A549 (cell line): ENCODE results near the gene TMX4. TPM values are rescaled to one million over a fixed set of nuclear protein-coding genes. Genes with fewer than 3 reads are reported as not detected.

Source experiments
- ATAC-seq, 2 experiments: fragments of 200-7000 bp in 1 of 2; fragments of >200 bp in 1 of 2; cut with Nextera tagmentation in 1 of 2; cut with Tn5 transposase in 1 of 2; 3 replicates each; pipeline versions ENCODE4 v1.8.0 to v1.9.1; 2018 to 2020; ENCODE audit warnings: mild to moderate bottlenecking in 1 of 2, moderate library complexity in 1 of 2
- CTCF ChIA-PET: fragments of 300-600 bp; sonication (Branson Sonifier 250); formaldehyde crosslinking; extraction: SDS; loops from one replicate; lab custom pipeline; 2021; ENCODE audit warnings: antibody characterized with exemption, inconsistent platforms; lab: Yijun Ruan, JAX
- POLR2A ChIA-PET: fragments of 350-600 bp; formaldehyde crosslinking; extraction: SDS; loops from one replicate; lab custom pipeline; 2021; ENCODE audit warnings: antibody characterized with exemption, inconsistent platforms; lab: Yijun Ruan, JAX
- DNase-seq, 2 experiments: peaks; one replicate each; pipeline versions ENCODE4 v3.0.0 to v3.0.0-alpha.2; 2011 to 2016; ENCODE audit warnings: low read depth in 1 of 2, low spot score in 1 of 2
- FAIRE-seq: peaks from 2 replicates; lab custom pipeline; 2011; peaks lifted over from hg19 to GRCh38; lab: Jason Lieb, UNC
- H3K27ac ChIP-seq, 2 experiments: fragments of >200 bp; sonication (Bioruptor Twin); formaldehyde crosslinking; 3 replicates each; pipeline ENCODE4 v1.5.1; 2016 to 2017
- H3K4me1 ChIP-seq: fragments of >200 bp; sonication (Bioruptor Twin); formaldehyde crosslinking; 3 replicates; pipeline ENCODE4 v1.6.1; 2016
- H3K4me2 ChIP-seq: fragments of >200 bp; sonication (Bioruptor Twin); formaldehyde crosslinking; 3 replicates; pipeline ENCODE4 v1.6.1; 2016
- H3K4me3 ChIP-seq: fragments of >200 bp; sonication (Bioruptor Twin); formaldehyde crosslinking; 3 replicates; pipeline ENCODE4 v1.5.1; 2016
- H3K9me3 ChIP-seq: fragments of >200 bp; sonication (Bioruptor Twin); formaldehyde crosslinking; 3 replicates; pipeline ENCODE4 v1.6.1; 2016
- BHLHE40 ChIP-seq: IDR thresholded peaks from 2 replicates; pipeline ENCODE4 v1.6.1; 2012; ENCODE audit warnings: low read depth, low read length, inconsistent platforms
- CBX8 ChIP-seq: fragments of 200-600 bp; sonication (generic); IDR thresholded peaks from 2 replicates; pipeline ENCODE4 v1.6.1; 2016
- HOXA7 ChIP-seq: fragments of 250-450 bp; sonication (Bioruptor Pico); IDR thresholded peaks from 2 replicates; pipeline ENCODE4 v1.5.0; 2020; ENCODE audit warnings: mild to moderate bottlenecking, moderate library complexity
- HOXB13 ChIP-seq: fragments of 250-450 bp; sonication (Bioruptor Pico); IDR thresholded peaks from 2 replicates; pipeline ENCODE4 v1.5.0; 2020; ENCODE audit warnings: low read depth, mild to moderate bottlenecking, moderate library complexity
- NR3C1 ChIP-seq: fragments of >200 bp; sonication (Bioruptor Twin); formaldehyde crosslinking; IDR thresholded peaks from 3 replicates; pipeline ENCODE4 v1.6.1; 2017
- RAD21 ChIP-seq, 2 experiments: fragments of >200 bp in 1 of 2; sonication (Bioruptor Twin) in 1 of 2; formaldehyde crosslinking in 1 of 2; IDR thresholded peaks in 1 of 2; conservative IDR thresholded peaks in 1 of 2; 2 replicates in 1 of 2; 3 replicates in 1 of 2; pipeline ENCODE4 v1.6.1; 2012 to 2018; ENCODE audit warnings: inconsistent platforms in 1 of 2
- RNF2 ChIP-seq: fragments of 200-600 bp; sonication (generic); IDR thresholded peaks from 2 replicates; pipeline ENCODE4 v1.6.1; 2016; ENCODE audit warnings: low read depth, mild to moderate bottlenecking, antibody characterized with exemption, moderate library complexity, borderline replicate concordance
- ZFP36 ChIP-seq: fragments of 450-650 bp; IDR thresholded peaks from 2 replicates; pipeline ENCODE4 v1.6.1; 2014; ENCODE audit warnings: borderline replicate concordance; ENCODE audit not compliant: partially characterized antibody
- ZSCAN20 ChIP-seq: fragments of 250-450 bp; sonication (Bioruptor Pico); IDR thresholded peaks from 2 replicates; pipeline ENCODE4 v1.8.0; 2022; ENCODE audit warnings: mild to moderate bottlenecking, moderate library complexity
- polyA plus RNA-seq, 4 experiments: library from polyadenylated mRNA; depleted of rRNA in 3 of 4; stranded (reverse); fragments of >200 nt; fragmentation: RNase III in 1 of 4; extraction: RNeasy Plus Mini Kit Qiagen cat#74134 plus additional on column Dnase treatment in 1 of 4; gene quantifications; 2 replicates in 3 of 4; 3 replicates in 1 of 4; pipeline ENCODE4 v1.2.3, GENCODE V29; 2011 to 2017
- TF ChIP-seq, protein P1 (sequence below): fragments of 150-350 bp; IDR thresholded peaks from 2 replicates; pipeline ENCODE4 v1.6.1; 2014; ENCODE audit warnings: low read depth, mild to moderate bottlenecking, low read length

The TMX4 gene
- polyA plus RNA-seq, 2 of the 4 experiments (the other 2 are of a cell fraction) = 12.4 to 21.1 TPM

- ChIA-PET CTCF (interaction anchor here (1.3 to 2.7 kb wide), 2 partner anchors 791 to 1164 kb away, joined by 3 to 23 read pairs; no protein-coding TSS in a partner anchor), POLR2A (no interaction called here)
- TF ChIP-seq RAD21 (conservative IDR thresholded peaks at IDR 0.05 in 1 of 2, IDR thresholded peaks at IDR 0.05 in 1 of 2) (no peak), HOXB13 (CRISPR knock-in tag) (no peak), CBX8 (no peak), BHLHE40 (no peak), ZFP36 (no peak), HOXA7 (CRISPR knock-in tag) (no peak), RNF2 (no peak), ZSCAN20 (CRISPR knock-in tag) (no peak), NR3C1 (no peak)
- TF ChIP-seq, protein P1, sequence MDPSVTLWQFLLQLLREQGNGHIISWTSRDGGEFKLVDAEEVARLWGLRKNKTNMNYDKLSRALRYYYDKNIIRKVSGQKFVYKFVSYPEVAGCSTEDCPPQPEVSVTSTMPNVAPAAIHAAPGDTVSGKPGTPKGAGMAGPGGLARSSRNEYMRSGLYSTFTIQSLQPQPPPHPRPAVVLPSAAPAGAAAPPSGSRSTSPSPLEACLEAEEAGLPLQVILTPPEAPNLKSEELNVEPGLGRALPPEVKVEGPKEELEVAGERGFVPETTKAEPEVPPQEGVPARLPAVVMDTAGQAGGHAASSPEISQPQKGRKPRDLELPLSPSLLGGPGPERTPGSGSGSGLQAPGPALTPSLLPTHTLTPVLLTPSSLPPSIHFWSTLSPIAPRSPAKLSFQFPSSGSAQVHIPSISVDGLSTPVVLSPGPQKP = no peak
- Histone ChIP-seq H3K4me3 (no peak overlapping the region), H3K9me3 (no peaks in the 10 kb centered on the region), H3K4me1 (no peaks in the 10 kb centered on the region), H3K27ac (no peak overlapping the region), H3K4me2 (no peak overlapping the region)
- no peak for FAIRE-seq
- DNase-seq = no peak
- no peak for ATAC-seq
These were observed 89.2 kb downstream of the TMX4 start for GRCh38 chr20:7930343-7930742.

Other genes starting within 250 kb of the TMX4 start
- 0.13 TPM in 2 replicates for gene HAO1, start 79.3 kb downstream of the TMX4 start, polyA plus RNA-seq (2011; rRNA removed)
- not detected in 3 replicates for gene HAO1, start 79.3 kb downstream of the TMX4 start, polyA plus RNA-seq (2017; fragmentation: RNase III; extraction: RNeasy Plus Mini Kit Qiagen cat#74134 plus additional on column Dnase treatment)
- 5.9 and 6.3 TPM in 2 replicates for gene PLCB1, start 112.5 kb upstream of the TMX4 start, polyA plus RNA-seq (2011; rRNA removed)
- 0.60 to 1.0 TPM (median 0.97 TPM) in 3 replicates for gene PLCB1, start 112.5 kb upstream of the TMX4 start, polyA plus RNA-seq (2017; fragmentation: RNase III; extraction: RNeasy Plus Mini Kit Qiagen cat#74134 plus additional on column Dnase treatment)